Activated T-helper 2 cell treated with anti-CD3 and anti-CD28 coated beads, Interferon-gamma antibody, Interleukin-2, Interleukin-4, amounts not matched to agents 10 μg/mL and 5 μg/mL and 100 μg/mL, durations not matched to agents 14 hours and 24 hours and 36 hours (primary cell): Measurements from ENCODE around the gene TEX14. TPM values are rescaled to one million over a fixed set of nuclear protein-coding genes. Genes with fewer than 3 reads are reported as not detected.
A peak's percentile ranks its signal among the peaks of the same experiment; 100 is the strongest.

Experiments used
- DNase-seq: peaks from one replicate; pipeline ENCODE4 v3.0.0; 2021; ENCODE audit warnings: low spot score
- H3K27ac Mint-ChIP-seq: one replicate; pipeline ENCODE4 v1.8.0; 2021; ENCODE audit warnings: mixed read lengths
- H3K27me3 Mint-ChIP-seq: one replicate; pipeline ENCODE4 v1.8.0; 2021; ENCODE audit warnings: low read depth, mixed read lengths
- H3K36me3 Mint-ChIP-seq: one replicate; pipeline ENCODE4 v1.8.0; 2021; ENCODE audit warnings: low read depth, mixed read lengths
- H3K4me1 Mint-ChIP-seq: one replicate; pipeline ENCODE4 v1.8.0; 2021; ENCODE audit warnings: low read depth, mixed read lengths
- H3K4me3 Mint-ChIP-seq: one replicate; pipeline ENCODE4 v1.8.0; 2021; ENCODE audit warnings: low read depth, mild to moderate bottlenecking, moderate library complexity, mixed read lengths
- H3K9me3 Mint-ChIP-seq: one replicate; pipeline ENCODE4 v1.8.0; 2021; ENCODE audit warnings: mixed read lengths
- intact Hi-C: fragments of 100-400 bp; cut with micrococcal nuclease; formaldehyde crosslinking; loops from one replicate; pipeline ENCODE4 v1.15.1; 2023
- total RNA-seq: library from RNA; stranded (reverse); gene quantifications from 2 replicates; pipeline ENCODE4 v1.2.3, GENCODE V29; 2022

The TEX14 gene
- total RNA-seq, 1 donor from 2014 or later = 0.09 TPM

GRCh38 chr17:58517928-58518609 lies 173.8 kb downstream of the TEX14 start:
- peak overlapping the region; percentile 95 for H3K27ac Mint-ChIP-seq
- peak; percentile 100 for DNase-seq
- peaks cover 2% of the 10 kb centered on the region for H3K27me3 Mint-ChIP-seq
- H3K4me1 Mint-ChIP-seq = peaks cover 33% of the 10 kb centered on the region
- peak overlapping the region; percentile 89 for H3K4me3 Mint-ChIP-seq
- intact Hi-C loops = loop anchor here (1.0 to 2.0 kb wide), 5 partner anchors 114 to 589 kb away; partner anchors contain the start of gene TRIM37
- H3K9me3 Mint-ChIP-seq = no peaks in the 10 kb centered on the region
- H3K36me3 Mint-ChIP-seq = peaks cover 1% of the 10 kb centered on the region

GRCh38 chr17:58517378-58517927 lies 174.4 kb downstream of the TEX14 start:
- peaks cover 37% of the 10 kb centered on the region for H3K4me1 Mint-ChIP-seq
- H3K27ac Mint-ChIP-seq = peak overlapping the region; percentile 95
- peaks cover 8% of the 10 kb centered on the region for H3K36me3 Mint-ChIP-seq
- no peaks in the 10 kb centered on the region for H3K9me3 Mint-ChIP-seq
- intact Hi-C loops = loop anchor here (2.0 kb wide), 1 partner anchor 185 kb away; no protein-coding TSS in a partner anchor
- DNase-seq = no peak
- peak overlapping the region; percentile 89 for H3K4me3 Mint-ChIP-seq
- H3K27me3 Mint-ChIP-seq = no peaks in the 10 kb centered on the region

- H3K27me3 Mint-ChIP-seq = no peaks in the 10 kb centered on the region
- DNase-seq = no peak
- H3K36me3 Mint-ChIP-seq = peaks cover 14% of the 10 kb centered on the region
- H3K27ac Mint-ChIP-seq = peak overlapping the region; percentile 95
- peak overlapping the region; percentile 89 for H3K4me3 Mint-ChIP-seq
- H3K9me3 Mint-ChIP-seq = no peaks in the 10 kb centered on the region
- intact Hi-C loops = loop anchor here (2.0 kb wide), 1 partner anchor 184 kb away; no protein-coding TSS in a partner anchor
- H3K4me1 Mint-ChIP-seq = peaks cover 37% of the 10 kb centered on the region
Measured at GRCh38 chr17:58516644-58517377, 175.0 kb downstream of the TEX14 start.

GRCh38 chr17:58515286-58515685 lies 176.6 kb downstream of the TEX14 start:
- Mint-ChIP-seq H3K27ac (peak overlapping the region; percentile 47), H3K27me3 (no peaks in the 10 kb centered on the region)

GRCh38 chr17:58514770-58515157 lies 177.1 kb downstream of the TEX14 start:
- no peaks in the 10 kb centered on the region for H3K27me3 Mint-ChIP-seq
- H3K36me3 Mint-ChIP-seq = peaks cover 34% of the 10 kb centered on the region
- DNase-seq = no peak
- intact Hi-C loops = no loop called here
- H3K9me3 Mint-ChIP-seq = no peaks in the 10 kb centered on the region
- H3K4me3 Mint-ChIP-seq = peak overlapping the region; percentile 89
- H3K27ac Mint-ChIP-seq = peak overlapping the region; percentile 48
- peaks cover 40% of the 10 kb centered on the region for H3K4me1 Mint-ChIP-seq

More at GRCh38 chr17:58515286-58515685, 176.6 kb downstream of the TEX14 start:
- Mint-ChIP-seq H3K4me3 (peak overlapping the region; percentile 89), H3K4me1 (peaks cover 40% of the 10 kb centered on the region), H3K9me3 (no peaks in the 10 kb centered on the region), H3K36me3 (peaks cover 29% of the 10 kb centered on the region)
- intact Hi-C loops = no loop called here
- no peak for DNase-seq

- Mint-ChIP-seq H3K27ac (peak within 1 kb of the TSS; percentile 76), H3K4me1 (peaks cover 40% of the 10 kb centered on the region)
- intact Hi-C loops = no loop called here
Measured at GRCh38 chr17:58513965-58514769, 177.7 kb downstream of the TEX14 start, which contains the start of gene MTMR4. Gene MTMR4, minus strand, starts transcription at chr17:58514638. Its CDS starts 231 bp downstream, at chr17:58514407.

GRCh38 chr17:58513267-58513964 lies 178.4 kb downstream of the TEX14 start:
- Mint-ChIP-seq H3K27ac (peak overlapping the region; percentile 76), H3K4me3 (peak overlapping the region; percentile 91), H3K9me3 (no peaks in the 10 kb centered on the region), H3K36me3 (peaks cover 43% of the 10 kb centered on the region), H3K4me1 (peaks cover 36% of the 10 kb centered on the region), H3K27me3 (no peaks in the 10 kb centered on the region)
- no peak for DNase-seq
- intact Hi-C loops = no loop called here

More at GRCh38 chr17:58513965-58514769, 177.7 kb downstream of the TEX14 start, which contains the start of gene MTMR4:
- H3K9me3 Mint-ChIP-seq = no peaks in the 10 kb centered on the region
- H3K36me3 Mint-ChIP-seq = peaks cover 37% of the 10 kb centered on the region
- peak within 1 kb of the TSS; percentile 91 for H3K4me3 Mint-ChIP-seq
- H3K27me3 Mint-ChIP-seq = no peaks in the 10 kb centered on the region
- peak; percentile 74 for DNase-seq

- DNase-seq = no peak
- Mint-ChIP-seq H3K27me3 (no peaks in the 10 kb centered on the region), H3K4me3 (no peak overlapping the region), H3K36me3 (peaks cover 66% of the 10 kb centered on the region), H3K4me1 (peaks cover 18% of the 10 kb centered on the region), H3K27ac (no peak overlapping the region), H3K9me3 (no peaks in the 10 kb centered on the region)
- intact Hi-C loops = no loop called here
Measured at GRCh38 chr17:58510075-58510474, 181.8 kb downstream of the TEX14 start.

GRCh38 chr17:58508341-58509067 lies 183.3 kb downstream of the TEX14 start:
- no peak overlapping the region for H3K27ac Mint-ChIP-seq

GRCh38 chr17:58507123-58507634 lies 184.7 kb downstream of the TEX14 start:
- intact Hi-C loops = no loop called here
- no peaks in the 10 kb centered on the region for H3K9me3 Mint-ChIP-seq
- H3K27me3 Mint-ChIP-seq = no peaks in the 10 kb centered on the region
- no peak overlapping the region for H3K27ac Mint-ChIP-seq
- no peak overlapping the region for H3K4me3 Mint-ChIP-seq
- peaks cover 84% of the 10 kb centered on the region for H3K36me3 Mint-ChIP-seq
- peaks cover 5% of the 10 kb centered on the region for H3K4me1 Mint-ChIP-seq
- DNase-seq = no peak

More at GRCh38 chr17:58508341-58509067, 183.3 kb downstream of the TEX14 start:
- H3K27me3 Mint-ChIP-seq = no peaks in the 10 kb centered on the region
- H3K36me3 Mint-ChIP-seq = peaks cover 82% of the 10 kb centered on the region
- H3K4me1 Mint-ChIP-seq = peaks cover 14% of the 10 kb centered on the region
- no peak overlapping the region for H3K4me3 Mint-ChIP-seq
- no peak for DNase-seq
- intact Hi-C loops = no loop called here
- no peaks in the 10 kb centered on the region for H3K9me3 Mint-ChIP-seq
